Transverse colon (tissue), 4 donors: ENCODE measurements around the gene LMLN.

Source experiments
- POLR2A ChIP-seq: fragments of 450-650 bp; IDR thresholded peaks from one replicate; pipeline ENCODE4 v1.6.1; 2016; ENCODE audit warnings: antibody characterized with exemption, mild to moderate bottlenecking, moderate library complexity
- POLR2AphosphoS5 ChIP-seq, 3 donors: sonication (generic); formaldehyde crosslinking; IDR thresholded peaks; one replicate each; pipeline ENCODE4 v1.6.1; 2016; ENCODE audit warnings: antibody characterized with exemption in 3 of 3
- TF ChIP-seq, protein P1 (sequence below), 5 experiments: fragments of 200-600 bp in 3 of 5; fragments of 450-650 bp in 2 of 5; sonication (generic) in 3 of 5; IDR thresholded peaks; 1 replicate in 2 of 5; 2 replicates in 3 of 5; pipeline ENCODE4 v1.5.1; 2016 to 2017; ENCODE audit warnings: antibody characterized with exemption in 5 of 5, inconsistent platforms in 3 of 5, mild to moderate bottlenecking in 2 of 5, moderate library complexity in 1 of 5

DNA sequence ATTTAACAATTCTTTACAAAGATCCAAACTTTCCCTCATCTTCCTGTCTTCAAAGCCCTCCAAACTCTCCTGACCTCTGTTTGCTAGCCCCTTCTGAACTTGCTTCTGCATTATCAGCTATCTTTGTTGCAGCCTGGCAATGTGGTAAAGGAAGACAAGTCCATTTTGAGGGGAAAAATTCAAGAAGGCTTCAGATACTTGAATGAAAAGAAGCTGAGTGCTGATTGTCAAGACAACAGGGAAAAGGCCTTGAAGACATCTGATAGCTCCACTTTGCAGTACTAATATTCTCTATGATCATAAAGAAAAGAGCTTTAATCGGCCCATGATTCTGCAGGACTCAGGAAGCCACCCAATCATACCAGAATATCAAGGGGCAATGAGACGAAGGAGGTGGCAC, 91.8 kb downstream of the LMLN start:
- TF ChIP-seq POLR2A = no peak
- TF ChIP-seq, protein P1, sequence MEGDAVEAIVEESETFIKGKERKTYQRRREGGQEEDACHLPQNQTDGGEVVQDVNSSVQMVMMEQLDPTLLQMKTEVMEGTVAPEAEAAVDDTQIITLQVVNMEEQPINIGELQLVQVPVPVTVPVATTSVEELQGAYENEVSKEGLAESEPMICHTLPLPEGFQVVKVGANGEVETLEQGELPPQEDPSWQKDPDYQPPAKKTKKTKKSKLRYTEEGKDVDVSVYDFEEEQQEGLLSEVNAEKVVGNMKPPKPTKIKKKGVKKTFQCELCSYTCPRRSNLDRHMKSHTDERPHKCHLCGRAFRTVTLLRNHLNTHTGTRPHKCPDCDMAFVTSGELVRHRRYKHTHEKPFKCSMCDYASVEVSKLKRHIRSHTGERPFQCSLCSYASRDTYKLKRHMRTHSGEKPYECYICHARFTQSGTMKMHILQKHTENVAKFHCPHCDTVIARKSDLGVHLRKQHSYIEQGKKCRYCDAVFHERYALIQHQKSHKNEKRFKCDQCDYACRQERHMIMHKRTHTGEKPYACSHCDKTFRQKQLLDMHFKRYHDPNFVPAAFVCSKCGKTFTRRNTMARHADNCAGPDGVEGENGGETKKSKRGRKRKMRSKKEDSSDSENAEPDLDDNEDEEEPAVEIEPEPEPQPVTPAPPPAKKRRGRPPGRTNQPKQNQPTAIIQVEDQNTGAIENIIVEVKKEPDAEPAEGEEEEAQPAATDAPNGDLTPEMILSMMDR (IDR thresholded peaks at IDR 0.05) = no peak
- TF ChIP-seq POLR2AphosphoS5 (IDR thresholded peaks at IDR 0.05) = no peak
